ENCODE data around the gene C18orf54. TPM values are rescaled to one million over a fixed set of nuclear protein-coding genes. Genes with fewer than 3 reads are reported as not detected.

The C18orf54 gene
- total and polyA plus RNA-seq, 8 donors, result 4.2 to 18.5 (median 13.7) TPM

DNA sequence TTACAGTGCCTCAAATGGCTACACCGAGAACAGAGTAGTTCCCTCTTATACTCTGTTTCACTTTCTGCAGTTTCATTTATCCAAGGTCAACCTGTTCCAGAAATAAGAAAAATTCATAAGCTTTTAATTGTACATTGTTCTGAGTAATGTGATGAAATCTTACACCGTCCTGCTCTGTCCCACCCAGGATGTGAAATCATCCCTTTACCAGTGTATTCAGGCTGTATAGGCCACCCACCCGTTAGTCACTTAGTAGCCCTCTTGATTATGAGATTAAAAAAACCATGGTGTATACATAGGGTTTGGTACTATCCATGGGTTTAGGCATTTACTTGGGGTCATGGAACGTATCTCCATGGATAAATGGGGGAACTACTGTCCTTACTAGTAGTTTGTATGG lies 29.9 kb upstream of the C18orf54 start:
- no peaks in the 10 kb centered on the region for H3K36me3 ChIP-seq

DNA sequence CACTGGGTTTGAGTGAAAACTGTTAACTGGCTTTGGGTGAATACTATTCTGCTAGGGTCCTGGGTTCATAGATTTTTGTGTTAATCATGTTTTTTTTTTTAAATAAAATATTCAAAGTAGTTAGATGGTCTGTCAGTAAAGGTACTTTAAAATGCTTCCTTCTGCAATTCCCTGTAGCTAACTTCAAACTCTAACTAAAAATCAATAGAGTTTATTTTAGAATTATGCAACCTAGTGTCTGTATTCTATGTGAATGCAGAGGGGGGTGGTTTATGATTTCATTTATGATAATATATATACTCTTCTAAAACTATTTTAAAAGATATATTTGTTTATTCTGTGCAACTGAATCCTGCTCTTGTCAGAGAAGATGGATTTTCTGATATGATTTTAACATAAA lies 27.9 kb upstream of the C18orf54 start:
- no peak overlapping the region for H3K4me3 ChIP-seq
- intact Hi-C loops (cut with DNase I), result no loop called here
- H3K27me3 ChIP-seq, result no peaks in the 10 kb centered on the region
- no peaks in the 10 kb centered on the region for H3K36me3 ChIP-seq
- TF ChIP-seq, protein P1, sequence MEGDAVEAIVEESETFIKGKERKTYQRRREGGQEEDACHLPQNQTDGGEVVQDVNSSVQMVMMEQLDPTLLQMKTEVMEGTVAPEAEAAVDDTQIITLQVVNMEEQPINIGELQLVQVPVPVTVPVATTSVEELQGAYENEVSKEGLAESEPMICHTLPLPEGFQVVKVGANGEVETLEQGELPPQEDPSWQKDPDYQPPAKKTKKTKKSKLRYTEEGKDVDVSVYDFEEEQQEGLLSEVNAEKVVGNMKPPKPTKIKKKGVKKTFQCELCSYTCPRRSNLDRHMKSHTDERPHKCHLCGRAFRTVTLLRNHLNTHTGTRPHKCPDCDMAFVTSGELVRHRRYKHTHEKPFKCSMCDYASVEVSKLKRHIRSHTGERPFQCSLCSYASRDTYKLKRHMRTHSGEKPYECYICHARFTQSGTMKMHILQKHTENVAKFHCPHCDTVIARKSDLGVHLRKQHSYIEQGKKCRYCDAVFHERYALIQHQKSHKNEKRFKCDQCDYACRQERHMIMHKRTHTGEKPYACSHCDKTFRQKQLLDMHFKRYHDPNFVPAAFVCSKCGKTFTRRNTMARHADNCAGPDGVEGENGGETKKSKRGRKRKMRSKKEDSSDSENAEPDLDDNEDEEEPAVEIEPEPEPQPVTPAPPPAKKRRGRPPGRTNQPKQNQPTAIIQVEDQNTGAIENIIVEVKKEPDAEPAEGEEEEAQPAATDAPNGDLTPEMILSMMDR (IDR thresholded peaks at IDR 0.05), result no peak
- H3K4me1 ChIP-seq, result no peaks in the 10 kb centered on the region
- ATAC-seq (no peak), DNase-seq (no peak)
- no peak overlapping the region for H3K27ac ChIP-seq
- no peaks in the 10 kb centered on the region for H3K9me3 ChIP-seq

More for the DNA sequence above, 29.9 kb upstream of the C18orf54 start:
- Histone ChIP-seq H3K4me3 (no peak overlapping the region), H3K27me3 (no peaks in the 10 kb centered on the region), H3K9me3 (no peaks in the 10 kb centered on the region), H3K27ac (no peak overlapping the region), H3K4me1 (no peaks in the 10 kb centered on the region)
- DNase-seq (no peak), ATAC-seq (no peak)
- intact Hi-C loops (cut with DNase I), result no loop called here
- TF ChIP-seq, protein P1 (IDR thresholded peaks at IDR 0.05), result no peak

DNA sequence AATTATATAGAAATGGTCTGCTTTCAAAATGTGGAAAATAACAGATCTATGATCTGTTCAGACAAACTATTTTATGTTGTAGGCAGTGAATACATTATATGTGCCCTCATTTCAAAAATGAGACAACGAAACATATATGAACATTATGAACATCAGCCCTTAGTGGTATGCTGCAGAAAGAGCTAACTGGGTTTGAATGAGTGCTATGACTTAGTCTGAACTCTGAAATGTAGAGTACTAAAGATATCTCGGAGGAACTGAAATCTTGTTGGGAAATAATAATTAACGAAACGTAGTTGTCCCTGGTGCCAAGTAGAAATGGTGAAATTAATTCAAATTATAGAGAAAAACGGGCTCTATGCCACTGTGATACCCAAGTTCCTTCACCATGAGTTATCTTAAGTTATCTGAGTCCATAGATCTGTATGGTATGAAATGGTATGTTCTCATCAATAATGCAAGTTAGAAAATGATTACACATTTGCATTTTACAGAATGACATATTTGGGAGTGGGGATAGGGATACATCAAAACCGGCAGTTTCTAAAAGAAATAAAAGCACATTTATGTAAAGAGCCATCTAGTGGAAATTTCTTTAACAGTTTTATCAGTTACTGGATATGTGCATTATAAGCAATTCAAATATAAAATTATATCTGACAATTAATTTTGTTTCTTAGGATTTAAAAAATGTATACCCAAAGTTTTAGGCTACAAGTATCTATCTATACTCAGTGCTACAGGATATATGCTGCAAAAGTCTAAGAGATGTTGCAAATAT lies 26.7 kb upstream of the C18orf54 start:
- intact Hi-C loops (cut with DNase I), result no loop called here
- ATAC-seq (no peak), DNase-seq (no peak)
- TF ChIP-seq, protein P1 (IDR thresholded peaks at IDR 0.05), result no peak
- Histone ChIP-seq H3K27me3 (no peaks in the 10 kb centered on the region), H3K36me3 (no peaks in the 10 kb centered on the region), H3K9me3 (no peaks in the 10 kb centered on the region), H3K4me3 (no peak overlapping the region), H3K4me1 (no peaks in the 10 kb centered on the region), H3K27ac (no peak overlapping the region)

- Histone ChIP-seq H3K27me3 (no peaks in the 10 kb centered on the region), H3K36me3 (no peaks in the 10 kb centered on the region), H3K4me1 (no peaks in the 10 kb centered on the region), H3K4me3 (no peak overlapping the region), H3K27ac (no peak overlapping the region), H3K9me3 (no peaks in the 10 kb centered on the region)
- intact Hi-C loops (cut with DNase I), result no loop called here
- ATAC-seq, result no peak
- DNase-seq, result no peak
- TF ChIP-seq, protein P1 (IDR thresholded peaks at IDR 0.05), result no peak
Measured at GRCh38 chr18:54335638-54336173, 22.0 kb upstream of the C18orf54 start.

DNA sequence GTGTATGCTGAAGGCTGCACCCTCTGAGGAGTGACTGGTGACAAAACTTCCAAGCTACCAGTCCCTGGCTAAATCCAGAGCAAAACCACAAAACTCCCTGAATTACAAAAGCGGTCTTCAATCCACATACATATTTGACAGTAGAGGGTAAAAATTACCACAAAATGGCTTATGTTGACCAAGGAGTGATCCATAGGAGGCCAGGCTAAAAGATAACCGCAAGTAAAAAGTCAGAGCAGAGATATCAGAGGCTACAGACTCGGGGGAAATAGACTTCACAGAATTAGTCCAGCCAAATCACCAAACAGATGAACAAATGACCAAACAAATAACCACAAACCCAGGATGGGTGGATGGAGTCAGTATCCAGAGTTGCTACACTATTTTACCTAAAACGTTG lies 19.5 kb upstream of the C18orf54 start:
- DNase-seq, result no peak
- Histone ChIP-seq H3K27me3 (no peaks in the 10 kb centered on the region), H3K27ac (no peak overlapping the region), H3K36me3 (no peaks in the 10 kb centered on the region), H3K4me3 (no peak overlapping the region), H3K4me1 (no peaks in the 10 kb centered on the region), H3K9me3 (peaks cover 0 to 1% of the 10 kb centered on the region in 2 donors)
- intact Hi-C loops (cut with DNase I), result no loop called here
- TF ChIP-seq, protein P1 (IDR thresholded peaks at IDR 0.05), result no peak
- ATAC-seq, result no peak
